Measurements from ENCODE around the gene ISLR. TPM values are rescaled to one million over a fixed set of nuclear protein-coding genes. Genes with fewer than 3 reads are reported as not detected.

ISLR gene, protein sequence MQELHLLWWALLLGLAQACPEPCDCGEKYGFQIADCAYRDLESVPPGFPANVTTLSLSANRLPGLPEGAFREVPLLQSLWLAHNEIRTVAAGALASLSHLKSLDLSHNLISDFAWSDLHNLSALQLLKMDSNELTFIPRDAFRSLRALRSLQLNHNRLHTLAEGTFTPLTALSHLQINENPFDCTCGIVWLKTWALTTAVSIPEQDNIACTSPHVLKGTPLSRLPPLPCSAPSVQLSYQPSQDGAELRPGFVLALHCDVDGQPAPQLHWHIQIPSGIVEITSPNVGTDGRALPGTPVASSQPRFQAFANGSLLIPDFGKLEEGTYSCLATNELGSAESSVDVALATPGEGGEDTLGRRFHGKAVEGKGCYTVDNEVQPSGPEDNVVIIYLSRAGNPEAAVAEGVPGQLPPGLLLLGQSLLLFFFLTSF
- not detected for polyA plus RNA-seq

DNA sequence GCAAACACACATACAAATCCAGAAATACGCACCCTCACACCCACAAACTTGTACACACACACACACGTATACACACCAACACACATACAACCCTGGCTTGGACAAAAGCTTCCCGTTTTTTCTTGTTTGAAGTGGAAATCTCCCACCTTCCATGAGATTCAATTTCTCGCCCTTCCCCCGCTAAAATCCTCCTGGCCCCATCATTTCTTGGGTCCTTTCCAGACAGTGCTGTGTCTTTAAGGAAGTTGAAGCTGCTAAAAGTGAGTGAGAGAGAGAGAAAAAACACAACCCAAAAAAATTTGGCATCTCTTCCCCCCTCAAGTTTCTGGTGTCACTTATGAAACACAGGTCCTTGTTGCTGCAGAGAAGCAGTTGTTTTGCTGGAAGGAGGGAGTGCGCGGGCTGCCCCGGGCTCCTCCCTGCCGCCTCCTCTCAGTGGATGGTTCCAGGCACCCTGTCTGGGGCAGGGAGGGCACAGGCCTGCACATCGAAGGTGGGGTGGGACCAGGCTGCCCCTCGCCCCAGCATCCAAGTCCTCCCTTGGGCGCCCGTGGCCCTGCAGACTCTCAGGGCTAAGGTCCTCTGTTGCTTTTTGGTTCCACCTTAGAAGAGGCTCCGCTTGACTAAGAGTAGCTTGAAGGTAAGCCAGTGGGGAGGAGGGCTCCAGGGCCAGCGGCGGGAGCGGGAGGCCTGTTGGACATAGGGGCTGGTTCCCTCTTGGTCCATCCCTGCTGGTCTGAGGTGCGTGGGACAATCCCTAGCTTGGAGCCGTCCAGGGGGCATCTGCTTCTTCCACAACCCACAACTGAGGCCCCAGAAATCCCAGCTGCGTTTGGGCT lies at the start of gene ISLR:
Gene ISLR, plus strand, starts transcription at position 331 of the 839 bp plus-strand sequence. CDS start 1,149 bp downstream, outside the sequence.
- H3K27ac Mint-ChIP-seq: peak within 1 kb of the TSS in 1 of 3 donors; percentile 79

DNA sequence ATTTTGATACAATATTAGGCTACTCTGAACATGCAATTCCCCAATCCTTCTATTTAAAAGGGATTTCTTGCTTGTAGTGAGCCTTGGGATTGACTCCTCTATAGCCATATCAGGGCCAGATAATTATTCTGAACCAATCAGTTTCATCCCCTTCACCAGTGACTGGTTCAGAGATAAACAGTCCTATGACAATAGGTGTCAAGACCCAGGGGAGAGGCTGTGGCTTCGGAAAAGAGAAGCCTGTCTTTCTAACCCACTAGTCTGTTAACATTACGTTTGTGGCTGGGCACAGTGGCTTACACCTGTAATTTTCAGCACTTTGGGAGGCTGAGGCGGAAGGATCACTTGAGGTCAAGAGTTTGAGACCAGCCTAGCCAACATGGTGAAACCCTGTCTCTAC lies 49.3 kb upstream of the ISLR start:
- no peaks in the 10 kb centered on the region for H3K9me3 Mint-ChIP-seq
- H3K4me3 Mint-ChIP-seq: peak overlapping the region in 1 of 4 donors; percentile 37
- H3K36me3 Mint-ChIP-seq: peaks cover 2% of the 10 kb centered on the region
- H3K4me1 Mint-ChIP-seq: peaks cover 27 to 36% (median 36%) of the 10 kb centered on the region in 3 donors
- peaks cover 13% of the 10 kb centered on the region for H3K27me3 Mint-ChIP-seq
- H3K27ac Mint-ChIP-seq: peak overlapping the region in 1 of 3 donors; percentile 85

More for the DNA sequence above, at the start of gene ISLR:
- no peaks in the 10 kb centered on the region for H3K27me3 Mint-ChIP-seq
- no peak within 1 kb of the TSS for H3K4me3 Mint-ChIP-seq
- H3K9me3 Mint-ChIP-seq: no peaks in the 10 kb centered on the region
- peaks cover 0 to 2% (median 0%) of the 10 kb centered on the region in 3 donors for H3K4me1 Mint-ChIP-seq
- no peaks in the 10 kb centered on the region for H3K36me3 Mint-ChIP-seq

DNA sequence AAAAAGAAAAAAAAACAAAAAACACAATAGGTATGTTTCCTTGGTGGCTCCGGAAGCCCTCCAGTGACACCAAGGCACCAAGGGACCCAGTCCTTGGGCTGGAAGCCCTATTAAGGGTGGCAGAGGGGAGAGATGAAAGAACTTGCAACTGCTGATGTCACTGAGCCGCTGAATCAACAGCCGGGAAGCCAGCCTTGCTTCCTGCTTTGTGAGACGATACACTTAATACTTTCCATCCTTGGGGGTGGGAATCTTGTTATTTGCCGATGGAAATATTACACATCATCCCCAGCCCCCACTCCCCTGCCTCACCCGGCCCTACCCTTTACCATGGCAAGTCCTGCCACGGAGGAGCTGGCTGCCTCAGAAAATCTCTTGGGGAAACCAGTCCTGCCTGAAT lies 48.8 kb upstream of the ISLR start:
- peaks cover 0 to 4% (median 0%) of the 10 kb centered on the region in 3 donors for H3K9me3 Mint-ChIP-seq
- peak overlapping the region in 1 of 3 donors; percentile 85 for H3K27ac Mint-ChIP-seq
- H3K4me1 Mint-ChIP-seq: peaks cover 27 to 39% (median 37%) of the 10 kb centered on the region in 3 donors
- H3K27me3 Mint-ChIP-seq: peaks cover 18% of the 10 kb centered on the region
- peaks cover 2% of the 10 kb centered on the region for H3K36me3 Mint-ChIP-seq
- no peak overlapping the region for H3K4me3 Mint-ChIP-seq

DNA sequence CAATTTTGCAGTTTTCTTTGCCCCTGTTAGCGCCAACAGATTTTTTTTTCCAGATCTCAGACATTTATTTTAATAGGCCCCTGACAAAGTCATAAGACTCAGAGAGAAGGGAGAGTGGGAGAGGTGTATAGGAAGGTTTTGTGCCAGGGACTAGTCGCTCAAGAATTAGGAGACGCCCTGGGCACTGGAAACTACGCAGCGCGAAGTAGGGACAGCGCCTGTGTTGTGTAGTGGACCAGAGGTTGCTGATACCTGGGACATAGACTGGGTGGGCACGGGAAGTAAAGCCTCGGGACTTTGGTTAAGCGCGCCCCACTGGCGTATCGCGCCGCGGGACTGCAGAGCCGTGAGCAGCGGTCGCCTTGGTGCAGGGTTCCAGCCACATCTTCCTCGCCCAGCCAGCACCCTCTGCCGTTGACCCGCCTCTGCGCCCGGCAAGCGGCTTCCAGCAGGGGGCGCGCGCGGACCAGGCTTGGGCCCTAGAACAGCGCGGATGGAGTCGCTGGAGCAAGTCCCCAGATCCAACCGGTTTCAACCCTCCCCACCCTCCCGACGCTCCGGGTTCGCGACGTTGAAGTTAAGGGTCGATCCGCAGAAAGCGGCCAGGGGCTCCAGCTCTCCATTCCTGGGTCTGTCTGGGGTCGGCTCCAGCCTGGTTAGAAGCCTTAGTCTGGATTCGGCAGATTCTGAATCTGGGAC lies 46.1 kb upstream of the ISLR start:
- H3K36me3 Mint-ChIP-seq: peaks cover 2% of the 10 kb centered on the region
- peak overlapping the region in 1 of 3 donors; percentile 73 for H3K27ac Mint-ChIP-seq

DNA sequence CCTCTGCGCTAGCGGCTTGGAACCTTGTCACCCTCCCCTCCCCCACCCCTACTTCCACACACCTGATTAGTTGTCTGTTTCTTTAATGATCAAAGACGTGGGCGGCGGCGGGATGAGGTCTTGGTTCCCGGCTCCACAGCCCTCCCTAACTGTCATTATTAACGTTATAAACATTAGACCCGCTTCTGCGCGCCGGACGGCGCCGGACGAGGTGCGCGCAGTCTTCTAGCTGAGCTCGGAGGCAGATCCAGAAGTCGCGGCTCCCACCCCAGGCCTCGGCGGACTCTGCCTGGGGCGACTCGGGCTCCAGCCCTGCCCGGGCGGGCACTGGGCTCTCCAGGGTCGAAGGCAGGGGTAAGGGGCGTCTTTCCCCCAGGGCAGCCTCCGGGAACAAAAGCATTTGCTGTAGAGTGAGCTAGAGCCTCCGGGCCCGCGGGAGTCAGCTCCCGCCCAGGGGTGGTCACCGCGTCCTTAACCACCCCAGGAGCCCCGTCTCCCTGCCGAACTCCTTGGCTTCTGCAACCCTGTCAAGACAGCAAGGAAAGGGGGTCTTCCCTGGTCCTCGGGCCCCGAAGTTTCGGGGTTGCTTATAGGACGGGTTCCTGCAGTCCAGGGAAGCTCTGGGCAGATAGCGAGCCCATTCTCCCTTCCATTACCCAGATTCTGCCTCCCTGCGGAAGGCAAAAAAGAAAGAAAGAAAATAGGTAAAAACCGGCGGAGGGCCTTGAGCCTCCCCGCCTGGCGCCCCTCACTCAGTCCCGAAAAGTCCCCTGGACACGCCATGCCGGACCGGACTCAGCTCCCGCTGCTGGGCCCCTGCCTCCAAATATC lies 45.3 kb upstream of the ISLR start:
- H3K36me3 Mint-ChIP-seq: peaks cover 2% of the 10 kb centered on the region
- peaks cover 11 to 23% (median 21%) of the 10 kb centered on the region in 3 donors for H3K4me1 Mint-ChIP-seq
- peak overlapping the region; percentile 44 to 85 (median 65) for H3K4me3 Mint-ChIP-seq
- peak overlapping the region in 1 of 3 donors; percentile 73 for H3K27ac Mint-ChIP-seq
- H3K9me3 Mint-ChIP-seq: peaks cover 0 to 8% (median 0%) of the 10 kb centered on the region in 3 donors
- H3K27me3 Mint-ChIP-seq: peaks cover 44% of the 10 kb centered on the region

More for the DNA sequence above, 46.1 kb upstream of the ISLR start:
- Mint-ChIP-seq H3K27me3 (peaks cover 41% of the 10 kb centered on the region), H3K4me1 (peaks cover 17 to 31% (median 28%) of the 10 kb centered on the region in 3 donors), H3K9me3 (peaks cover 0 to 8% (median 0%) of the 10 kb centered on the region in 3 donors), H3K4me3 (peak overlapping the region; percentile 44 to 85 (median 65))

DNA sequence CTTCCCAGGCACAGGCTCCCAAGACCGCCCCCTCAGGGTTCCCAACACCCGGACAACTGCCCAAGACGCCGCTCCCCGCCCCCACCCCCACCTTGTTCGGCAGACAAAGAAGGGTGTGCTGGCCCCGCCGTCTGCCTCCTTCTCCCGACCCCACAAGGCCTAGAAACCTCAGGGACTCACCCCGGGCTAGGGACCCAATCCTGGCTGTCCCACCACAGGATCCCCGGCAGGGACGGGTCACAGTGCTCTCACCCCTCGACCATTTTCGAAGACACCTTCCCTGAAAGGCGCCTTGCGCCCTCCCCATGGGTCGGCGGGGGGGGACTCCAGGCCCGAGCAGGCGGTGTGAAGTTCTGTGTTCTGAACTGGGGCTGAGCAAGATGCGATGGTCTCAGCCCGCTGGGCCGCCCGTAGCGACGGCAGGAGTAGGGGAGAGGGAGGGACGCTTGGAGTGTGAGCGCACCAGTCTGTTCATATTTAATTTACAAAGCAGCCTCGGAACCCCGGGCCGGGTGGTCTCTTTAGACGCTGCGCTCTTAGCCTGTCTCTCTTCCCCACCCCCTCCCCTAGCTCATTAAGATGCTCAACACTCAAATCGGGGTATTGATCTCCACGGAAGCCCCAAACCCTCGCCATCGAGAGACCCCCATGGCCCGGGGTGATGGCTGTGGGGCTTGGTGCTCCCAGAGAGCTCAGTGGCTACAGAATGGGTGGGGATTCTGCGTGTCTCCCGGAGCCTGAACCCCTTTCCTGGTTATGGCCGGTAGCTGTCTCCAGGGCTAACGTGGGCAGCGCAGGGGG lies 44.5 kb upstream of the ISLR start:
- peak overlapping the region; percentile 46 to 85 (median 66) for H3K4me3 Mint-ChIP-seq
- peaks cover 2% of the 10 kb centered on the region for H3K36me3 Mint-ChIP-seq
- peaks cover 47% of the 10 kb centered on the region for H3K27me3 Mint-ChIP-seq
- H3K9me3 Mint-ChIP-seq: peaks cover 0 to 8% (median 0%) of the 10 kb centered on the region in 3 donors
- H3K27ac Mint-ChIP-seq: peak overlapping the region in 2 of 3 donors; percentile 73 to 92
- peaks cover 5 to 17% (median 17%) of the 10 kb centered on the region in 3 donors for H3K4me1 Mint-ChIP-seq

DNA sequence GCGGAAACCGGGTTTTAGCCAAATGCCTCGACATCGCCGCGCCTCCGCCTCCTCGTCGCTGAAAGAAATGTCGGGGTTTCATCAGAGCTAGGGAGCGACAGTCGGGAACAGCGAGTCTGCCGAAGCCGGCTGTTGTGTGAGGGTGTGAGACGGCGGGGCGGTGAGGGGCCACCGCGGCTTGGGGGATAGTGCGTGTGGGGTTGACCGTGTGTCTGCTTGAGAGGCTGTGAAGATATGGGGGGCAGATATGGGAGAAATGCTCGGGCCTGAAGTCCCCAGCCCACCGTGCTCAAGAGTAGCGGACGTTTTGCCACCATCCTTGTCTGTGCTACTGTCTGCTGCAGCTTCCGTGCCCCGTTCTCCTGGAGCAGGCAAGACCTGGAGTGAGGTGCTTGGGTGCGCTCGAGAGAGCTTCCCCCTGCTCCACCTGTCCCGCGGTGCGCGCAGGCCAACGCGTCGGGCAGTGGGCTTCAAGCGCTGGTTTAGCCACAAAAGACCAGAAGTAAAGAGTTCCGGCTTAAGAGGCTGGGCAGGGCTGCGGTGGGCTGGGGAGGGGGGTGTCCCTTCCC lies 43.8 kb upstream of the ISLR start:
- Mint-ChIP-seq H3K27me3 (peaks cover 52% of the 10 kb centered on the region), H3K4me1 (peaks cover 0 to 17% (median 13%) of the 10 kb centered on the region in 3 donors), H3K36me3 (peaks cover 2% of the 10 kb centered on the region), H3K4me3 (peak overlapping the region; percentile 46 to 83 (median 68)), H3K27ac (peak overlapping the region; percentile 73 to 95 (median 83)), H3K9me3 (peaks cover 0 to 8% (median 0%) of the 10 kb centered on the region in 3 donors)

DNA sequence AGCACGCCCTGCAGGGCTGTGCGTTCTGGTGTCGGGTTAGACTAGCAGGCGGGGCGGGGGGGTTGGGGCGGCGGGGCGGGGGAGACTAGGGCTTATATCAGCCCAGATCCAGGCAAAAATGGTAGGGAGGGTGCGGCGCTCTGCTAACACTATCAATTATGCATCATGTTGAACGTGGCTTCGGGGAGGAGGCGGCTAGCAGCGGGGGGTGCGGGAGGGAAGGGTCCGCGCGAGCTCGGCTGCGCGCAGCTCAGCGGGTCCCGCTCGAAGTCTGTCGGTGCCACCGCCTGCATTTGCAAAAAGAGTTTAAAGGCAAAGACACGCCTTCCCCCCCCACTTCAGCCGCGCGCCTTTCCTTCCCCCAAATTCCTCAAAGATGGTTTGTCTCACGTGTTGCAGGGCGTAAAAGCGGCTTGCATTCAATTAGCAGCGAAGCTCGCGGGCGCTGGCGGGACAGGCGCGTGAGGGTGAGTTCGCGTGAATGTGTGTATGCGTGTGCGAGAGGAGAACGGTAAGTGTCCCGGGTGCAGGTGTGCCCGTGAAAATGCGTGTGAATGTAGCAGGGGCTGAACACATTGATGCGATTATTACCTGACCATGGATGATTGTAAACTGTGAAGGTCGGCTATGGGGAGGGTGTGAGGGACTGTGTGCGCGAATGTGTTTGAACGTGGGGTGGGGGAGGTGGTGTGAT lies 43.2 kb upstream of the ISLR start, which contains the start of gene ISLR2:
Gene ISLR2, plus strand, starts transcription at position 432 of the 694 bp plus-strand sequence. CDS start 2,169 bp downstream, outside the sequence.
- H3K4me1 Mint-ChIP-seq: peaks cover 0 to 17% (median 15%) of the 10 kb centered on the region in 3 donors
- peaks cover 0 to 8% (median 0%) of the 10 kb centered on the region in 3 donors for H3K9me3 Mint-ChIP-seq
- H3K4me3 Mint-ChIP-seq: peak within 1 kb of the TSS; percentile 46 to 83 (median 68)
- peaks cover 57% of the 10 kb centered on the region for H3K27me3 Mint-ChIP-seq
- peaks cover 2% of the 10 kb centered on the region for H3K36me3 Mint-ChIP-seq
- H3K27ac Mint-ChIP-seq: peak within 1 kb of the TSS; percentile 73 to 95 (median 89)

DNA sequence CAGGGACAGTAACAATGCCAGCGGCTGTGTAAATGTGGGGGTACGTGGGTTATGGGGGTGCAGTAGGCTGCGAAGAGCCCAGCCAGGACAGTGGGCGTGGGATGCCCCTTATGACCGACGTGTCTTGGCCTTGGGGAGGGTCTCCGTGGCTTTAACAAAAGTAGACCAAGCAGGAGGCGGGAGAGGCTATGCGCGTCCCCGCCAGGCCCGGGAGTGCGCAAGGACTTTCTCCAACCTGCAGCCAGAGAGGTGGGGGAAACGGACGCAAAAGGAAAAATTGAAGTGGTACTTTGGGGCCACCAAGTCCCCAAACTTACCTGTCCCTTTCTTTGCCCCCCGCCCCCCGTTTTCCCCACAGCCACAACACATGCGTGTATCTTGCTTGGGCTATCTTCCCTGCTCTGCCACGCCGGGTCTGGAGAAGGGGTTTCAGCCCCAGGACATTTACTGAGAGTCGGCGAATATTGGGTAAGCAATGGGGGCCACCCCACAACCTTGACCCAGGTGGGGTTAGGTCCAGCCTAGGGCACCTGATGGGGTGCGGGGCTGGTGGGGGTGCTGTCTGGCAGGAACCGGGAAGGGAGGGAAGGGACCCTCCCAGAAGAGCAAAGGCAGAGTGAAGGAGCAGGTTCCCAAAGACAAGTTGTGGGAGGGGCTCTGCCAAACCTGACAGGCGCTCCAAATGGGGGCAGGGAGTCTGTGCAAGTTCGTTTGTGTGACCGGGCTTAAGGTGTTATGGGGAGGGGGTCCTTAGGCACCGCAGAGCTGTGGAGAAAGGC lies 42.5 kb upstream of the ISLR start:
- peaks cover 61% of the 10 kb centered on the region for H3K27me3 Mint-ChIP-seq
- peak overlapping the region in 3 of 4 donors; percentile 7 to 78 (median 58) for H3K4me3 Mint-ChIP-seq
- H3K4me1 Mint-ChIP-seq: peaks cover 0 to 17% (median 13%) of the 10 kb centered on the region in 3 donors
- H3K9me3 Mint-ChIP-seq: peaks cover 0 to 8% (median 0%) of the 10 kb centered on the region in 3 donors
- H3K27ac Mint-ChIP-seq: peak overlapping the region; percentile 73 to 95 (median 89)
- peaks cover 2% of the 10 kb centered on the region for H3K36me3 Mint-ChIP-seq

DNA sequence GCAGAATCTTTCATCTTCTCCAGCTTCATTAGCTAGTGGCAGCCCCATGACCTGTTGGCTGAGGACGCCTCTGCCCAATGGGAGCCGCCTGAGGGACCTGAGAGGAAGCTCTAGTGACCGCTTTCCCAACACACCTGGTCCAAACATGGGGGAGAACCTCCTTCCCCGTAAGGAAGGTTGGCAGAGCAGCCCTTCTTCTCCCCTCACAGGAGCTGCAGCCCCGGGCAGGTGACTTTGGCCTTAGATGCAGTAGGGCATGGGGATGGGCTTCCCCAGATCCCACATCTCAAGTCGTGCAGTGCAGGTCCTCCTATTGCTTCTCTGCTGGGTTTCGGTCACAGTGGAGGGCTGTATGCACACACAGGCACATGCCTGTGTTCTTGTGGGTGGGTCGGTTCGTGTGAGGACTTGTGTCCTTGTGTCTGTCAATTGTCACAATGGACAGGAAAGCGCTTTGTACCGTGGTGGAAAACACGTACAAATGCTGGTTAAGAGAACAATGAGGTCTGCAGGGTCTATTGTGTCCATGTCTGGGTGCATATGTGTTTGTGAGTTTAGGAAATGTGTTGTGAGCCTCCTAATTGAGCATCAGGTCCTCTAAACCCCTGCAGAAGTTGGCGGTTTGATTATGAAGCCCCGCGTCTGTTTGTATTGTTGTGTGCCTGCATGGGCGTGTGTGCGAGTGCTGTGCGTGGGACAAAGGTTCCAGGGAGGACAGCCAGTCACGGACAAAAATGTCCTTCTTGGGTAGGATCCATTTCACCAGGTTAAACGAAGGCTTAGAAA lies 41.7 kb upstream of the ISLR start:
- peaks cover 2 to 19% (median 17%) of the 10 kb centered on the region in 3 donors for H3K4me1 Mint-ChIP-seq
- H3K27me3 Mint-ChIP-seq: peaks cover 64% of the 10 kb centered on the region
- H3K4me3 Mint-ChIP-seq: peak overlapping the region; percentile 7 to 80 (median 28)
- peak overlapping the region; percentile 73 to 95 (median 87) for H3K27ac Mint-ChIP-seq
- peaks cover 0 to 8% (median 0%) of the 10 kb centered on the region in 3 donors for H3K9me3 Mint-ChIP-seq
- peaks cover 2% of the 10 kb centered on the region for H3K36me3 Mint-ChIP-seq
